ENCODE results near the gene LAD1. TPM values are rescaled to one million over a fixed set of nuclear protein-coding genes. Genes with fewer than 3 reads are reported as not detected.

LAD1 gene
- total RNA-seq, 3 donors from 2014 or later, result 13.1 to 18.0 TPM; not detected in 1

DNA sequence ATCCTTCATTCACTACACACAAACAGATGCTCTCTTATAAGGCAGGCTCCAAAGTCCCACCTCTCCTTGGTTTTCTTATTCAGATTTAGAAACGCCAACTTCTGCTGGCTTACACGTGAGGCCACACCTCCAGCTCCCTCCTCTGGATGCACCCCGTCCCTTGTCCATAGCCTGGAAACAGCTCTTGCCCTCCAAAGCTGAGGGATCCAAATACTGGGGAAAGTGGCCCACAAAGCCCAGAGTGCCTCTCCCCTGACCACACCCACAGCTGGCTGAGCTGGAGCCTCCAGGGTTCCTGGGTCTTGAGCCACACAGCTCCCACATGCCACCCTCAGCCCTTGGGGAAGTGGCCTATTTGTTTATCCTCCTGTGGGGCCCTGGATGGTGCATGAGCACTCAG lies 4.5 kb downstream of the LAD1 start:
- DNase-seq (ENCODE audit: low spot score in 2 of 2), result no peak
- TF ChIP-seq POLR2AphosphoS5 (IDR thresholded peaks at IDR 0.05) (no peak), POLR2A (IDR thresholded peaks at IDR 0.05) (no peak)
- TF ChIP-seq, protein P1, sequence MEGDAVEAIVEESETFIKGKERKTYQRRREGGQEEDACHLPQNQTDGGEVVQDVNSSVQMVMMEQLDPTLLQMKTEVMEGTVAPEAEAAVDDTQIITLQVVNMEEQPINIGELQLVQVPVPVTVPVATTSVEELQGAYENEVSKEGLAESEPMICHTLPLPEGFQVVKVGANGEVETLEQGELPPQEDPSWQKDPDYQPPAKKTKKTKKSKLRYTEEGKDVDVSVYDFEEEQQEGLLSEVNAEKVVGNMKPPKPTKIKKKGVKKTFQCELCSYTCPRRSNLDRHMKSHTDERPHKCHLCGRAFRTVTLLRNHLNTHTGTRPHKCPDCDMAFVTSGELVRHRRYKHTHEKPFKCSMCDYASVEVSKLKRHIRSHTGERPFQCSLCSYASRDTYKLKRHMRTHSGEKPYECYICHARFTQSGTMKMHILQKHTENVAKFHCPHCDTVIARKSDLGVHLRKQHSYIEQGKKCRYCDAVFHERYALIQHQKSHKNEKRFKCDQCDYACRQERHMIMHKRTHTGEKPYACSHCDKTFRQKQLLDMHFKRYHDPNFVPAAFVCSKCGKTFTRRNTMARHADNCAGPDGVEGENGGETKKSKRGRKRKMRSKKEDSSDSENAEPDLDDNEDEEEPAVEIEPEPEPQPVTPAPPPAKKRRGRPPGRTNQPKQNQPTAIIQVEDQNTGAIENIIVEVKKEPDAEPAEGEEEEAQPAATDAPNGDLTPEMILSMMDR (IDR thresholded peaks at IDR 0.05), result no peak
- Histone ChIP-seq H3K9me3 (no peaks in the 10 kb centered on the region), H3K27me3 (no peaks in the 10 kb centered on the region), H3K4me1 (peaks cover 0 to 4% of the 10 kb centered on the region in 2 donors), H3K4me3 (no peak overlapping the region), H3K36me3 (no peaks in the 10 kb centered on the region), H3K27ac (no peak overlapping the region)
- intact Hi-C loops (cut with DNase I; ENCODE audit: low total_unique reads), result loop anchor here (1.0 kb wide), 1 partner anchor 21 kb away; no protein-coding TSS in a partner anchor

DNA sequence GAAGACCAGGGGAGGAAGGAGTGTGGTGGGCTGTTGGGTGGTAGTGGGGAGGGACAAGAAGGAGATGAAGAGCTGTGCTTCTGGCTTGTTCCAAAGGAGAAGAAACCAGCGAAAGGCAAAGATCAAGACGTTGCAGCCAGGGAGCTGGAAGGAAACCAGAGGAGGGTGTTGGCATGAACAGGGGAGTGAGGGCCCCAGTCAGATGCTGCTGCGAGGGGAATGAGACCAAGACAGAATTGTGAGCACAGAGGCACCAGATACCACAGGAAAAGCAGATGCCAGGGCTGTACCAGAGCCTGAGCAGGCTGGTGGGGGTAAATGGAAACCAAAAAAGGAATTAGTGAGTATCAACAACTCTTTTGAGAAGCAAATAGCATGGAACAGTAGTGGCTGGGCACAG lies 6.0 kb downstream of the LAD1 start:
- H3K36me3 ChIP-seq, result no peaks in the 10 kb centered on the region
- intact Hi-C loops (cut with DNase I; ENCODE audit: low total_unique reads), result no loop called here
- DNase-seq (ENCODE audit: low spot score in 2 of 2), result no peak
- no peaks in the 10 kb centered on the region for H3K4me1 ChIP-seq
- H3K9me3 ChIP-seq, result no peaks in the 10 kb centered on the region
- H3K27ac ChIP-seq, result no peak overlapping the region
- no peaks in the 10 kb centered on the region for H3K27me3 ChIP-seq
- H3K4me3 ChIP-seq, result no peak overlapping the region
- TF ChIP-seq POLR2AphosphoS5 (IDR thresholded peaks at IDR 0.05) (no peak), POLR2A (IDR thresholded peaks at IDR 0.05) (no peak)
- TF ChIP-seq, protein P1 (IDR thresholded peaks at IDR 0.05), result no peak

DNA sequence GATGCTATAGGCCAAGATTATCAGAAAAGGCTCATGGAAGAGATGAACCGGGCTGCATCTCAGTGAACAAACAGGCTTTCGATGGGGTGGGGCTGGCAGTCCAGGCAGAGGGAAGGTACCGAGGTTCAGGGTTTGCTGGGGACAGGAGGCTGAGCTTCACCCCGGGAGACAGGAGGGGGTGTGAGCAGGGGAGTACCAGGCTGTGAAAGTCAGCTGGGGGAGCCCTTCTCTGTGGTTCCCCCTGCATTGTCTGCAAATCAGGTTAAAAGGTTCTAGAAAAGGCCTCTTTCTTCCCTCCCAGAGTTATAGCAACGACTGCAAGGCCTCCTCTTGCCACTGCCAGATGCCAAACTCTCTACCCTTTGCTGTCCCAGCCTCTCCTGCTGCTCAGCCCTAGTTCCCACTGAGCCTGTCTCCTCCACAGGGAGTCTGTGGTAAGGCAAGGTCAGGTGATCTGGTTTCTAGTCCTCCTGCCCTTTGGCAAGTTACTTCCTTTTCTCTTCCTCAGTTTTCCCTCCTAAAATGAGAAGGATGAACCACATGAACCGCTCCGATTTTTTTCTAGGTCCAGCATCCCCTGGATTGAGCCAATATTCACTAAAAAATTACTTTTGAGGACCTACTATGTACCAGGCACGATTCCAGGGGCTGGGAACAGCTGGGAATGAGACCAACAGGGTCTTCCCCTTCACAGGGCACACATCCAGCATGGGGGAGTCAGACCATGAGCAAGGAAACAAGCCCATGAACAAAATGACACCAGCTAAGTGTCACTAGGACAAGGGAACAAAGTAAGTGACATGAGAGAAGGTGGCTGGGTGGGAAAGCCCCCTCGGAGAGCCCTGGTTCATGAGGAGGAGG lies 7.2 kb downstream of the LAD1 start:
- H3K36me3 ChIP-seq, result no peaks in the 10 kb centered on the region
- no peaks in the 10 kb centered on the region for H3K9me3 ChIP-seq
- H3K4me3 ChIP-seq, result no peak overlapping the region
- H3K27ac ChIP-seq, result no peak overlapping the region
- no peaks in the 10 kb centered on the region for H3K4me1 ChIP-seq
- DNase-seq (ENCODE audit: low spot score in 2 of 2), result no peak
- TF ChIP-seq POLR2A (IDR thresholded peaks at IDR 0.05) (no peak), POLR2AphosphoS5 (IDR thresholded peaks at IDR 0.05) (no peak)
- TF ChIP-seq, protein P1 (IDR thresholded peaks at IDR 0.05), result no peak
- H3K27me3 ChIP-seq, result no peaks in the 10 kb centered on the region
- intact Hi-C loops (cut with DNase I; ENCODE audit: low total_unique reads), result no loop called here

DNA sequence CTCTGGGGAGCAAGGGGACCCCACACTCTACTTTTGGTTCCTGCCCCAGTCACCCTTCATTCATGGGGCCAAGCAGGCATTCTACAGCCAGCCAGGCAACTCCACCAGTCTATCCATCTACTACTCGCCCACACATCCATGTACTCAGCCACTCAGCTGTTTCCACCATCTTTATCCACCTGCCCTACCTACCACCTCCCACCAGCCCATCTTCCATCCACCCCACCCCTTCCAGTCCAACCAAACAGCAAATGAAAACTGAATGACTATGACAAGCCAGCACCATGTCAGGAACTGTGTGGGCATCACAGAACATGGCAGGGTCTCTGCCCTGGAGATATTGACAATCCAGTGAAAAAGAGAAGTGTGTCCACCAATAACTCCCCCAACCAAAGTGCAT lies 7.9 kb downstream of the LAD1 start:
- H3K36me3 ChIP-seq, result no peaks in the 10 kb centered on the region
- intact Hi-C loops (cut with DNase I; ENCODE audit: low total_unique reads), result no loop called here
- TF ChIP-seq POLR2A (IDR thresholded peaks at IDR 0.05) (no peak), POLR2AphosphoS5 (IDR thresholded peaks at IDR 0.05) (no peak)
- TF ChIP-seq, protein P1 (IDR thresholded peaks at IDR 0.05), result no peak
- H3K4me3 ChIP-seq, result no peak overlapping the region
- H3K27me3 ChIP-seq, result no peaks in the 10 kb centered on the region
- H3K9me3 ChIP-seq, result no peaks in the 10 kb centered on the region
- no peak overlapping the region for H3K27ac ChIP-seq
- no peaks in the 10 kb centered on the region for H3K4me1 ChIP-seq
- DNase-seq (ENCODE audit: low spot score in 2 of 2), result no peak

DNA sequence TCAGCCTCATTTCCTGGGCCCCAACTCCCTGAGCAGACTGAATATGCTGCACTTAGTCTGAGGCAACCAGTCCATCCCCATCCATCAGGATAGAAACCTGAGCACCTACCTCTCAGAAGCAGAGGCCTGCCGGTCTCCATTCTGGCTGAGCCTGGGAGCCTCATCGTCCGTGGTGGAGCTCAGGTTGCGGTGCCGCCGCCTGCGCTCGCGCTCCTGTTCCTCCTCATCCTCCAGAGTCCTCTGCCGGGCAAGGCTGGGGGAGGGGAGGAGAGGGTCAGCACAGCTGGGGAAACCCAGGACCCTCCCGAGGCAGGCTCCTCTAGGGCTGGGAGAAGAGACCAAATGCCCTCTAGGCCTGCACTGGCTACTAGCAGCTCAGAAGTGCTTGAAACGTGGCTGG lies 10.1 kb downstream of the LAD1 start:
- H3K9me3 ChIP-seq, result no peaks in the 10 kb centered on the region
- H3K36me3 ChIP-seq, result no peaks in the 10 kb centered on the region
- DNase-seq (ENCODE audit: low spot score in 2 of 2), result no peak
- H3K4me1 ChIP-seq, result no peaks in the 10 kb centered on the region
- no peak overlapping the region for H3K27ac ChIP-seq
- H3K27me3 ChIP-seq, result no peaks in the 10 kb centered on the region
- TF ChIP-seq POLR2A (IDR thresholded peaks at IDR 0.05) (no peak), POLR2AphosphoS5 (IDR thresholded peaks at IDR 0.05) (no peak)
- TF ChIP-seq, protein P1 (IDR thresholded peaks at IDR 0.05), result no peak
- no peak overlapping the region for H3K4me3 ChIP-seq
- intact Hi-C loops (cut with DNase I; ENCODE audit: low total_unique reads), result no loop called here

All from breast epithelium (tissue), 4 donors.